H9 (cell line): ENCODE measurements around the gene KIF21A. TPM values are rescaled to one million over a fixed set of nuclear protein-coding genes. Genes with fewer than 3 reads are reported as not detected.

Source experiments
- DNase-seq: peaks from one replicate; pipeline ENCODE4 v3.0.0-alpha.2; 2017
- H2AFZ ChIP-seq: one replicate; pipeline ENCODE4 v1.6.1; 2013; ENCODE audit warnings: mild to moderate bottlenecking, low read length, control low read depth, moderate library complexity
- H2AK5ac ChIP-seq: 2 replicates; pipeline ENCODE4 v1.6.1; 2013; ENCODE audit warnings: low read length, control low read depth, mixed read lengths; ENCODE audit not compliant: insufficient read length
- H2BK120ac ChIP-seq: one replicate; pipeline ENCODE4 v1.6.1; 2013; ENCODE audit warnings: low read depth, mild to moderate bottlenecking, low read length, control low read depth, inconsistent platforms; ENCODE audit not compliant: poor library complexity, severe bottlenecking
- H2BK12ac ChIP-seq: 2 replicates; pipeline ENCODE4 v1.6.1; 2013; ENCODE audit warnings: low read length, control low read depth, mixed read lengths, low read depth; ENCODE audit not compliant: insufficient read length
- H2BK15ac ChIP-seq: 2 replicates; pipeline ENCODE4 v1.6.1; 2013; ENCODE audit warnings: low read depth, low read length, control low read depth
- H2BK20ac ChIP-seq: one replicate; pipeline ENCODE4 v1.6.1; 2013; ENCODE audit warnings: low read depth, mild to moderate bottlenecking, low read length, control low read depth, inconsistent platforms; ENCODE audit not compliant: poor library complexity, severe bottlenecking
- H2BK5ac ChIP-seq: 2 replicates; pipeline ENCODE4 v1.6.1; 2013; ENCODE audit warnings: low read length, control low read depth, mixed read lengths; ENCODE audit not compliant: insufficient read length
- H3K14ac ChIP-seq: 2 replicates; pipeline ENCODE4 v1.6.1; 2013; ENCODE audit warnings: low read length, control low read depth; ENCODE audit not compliant: insufficient read depth
- H3K18ac ChIP-seq: 2 replicates; pipeline ENCODE4 v1.6.1; 2013; ENCODE audit warnings: low read depth, mild to moderate bottlenecking, mixed read lengths, low read length, control low read depth; ENCODE audit not compliant: insufficient read length
- H3K23ac ChIP-seq: 2 replicates; pipeline ENCODE4 v1.6.1; 2013; ENCODE audit warnings: low read length, control low read depth, mixed read lengths, low read depth; ENCODE audit not compliant: insufficient read length
- H3K23me2 ChIP-seq: 2 replicates; pipeline ENCODE4 v1.6.1; 2013; ENCODE audit warnings: low read depth, mild to moderate bottlenecking, mixed read lengths, low read length, control low read depth; ENCODE audit not compliant: insufficient read length, poor library complexity, severe bottlenecking
- H3K27ac ChIP-seq: 2 replicates; pipeline ENCODE4 v1.5.1; 2013; ENCODE audit warnings: low read length, control low read depth, mixed read lengths, low read depth; ENCODE audit not compliant: insufficient read length
- H3K27me3 ChIP-seq: 2 replicates; pipeline ENCODE4 v1.6.1; 2013; ENCODE audit warnings: low read length, control low read depth, inconsistent platforms; ENCODE audit not compliant: insufficient read depth
- H3K4ac ChIP-seq: 2 replicates; pipeline ENCODE4 v1.6.1; 2013; ENCODE audit warnings: low read depth, mild to moderate bottlenecking, control low read depth, inconsistent platforms, low read length, moderate library complexity
- H3K4me1 ChIP-seq: 2 replicates; pipeline ENCODE4 v1.6.1; 2013; ENCODE audit warnings: low read length, control low read depth, inconsistent platforms; ENCODE audit not compliant: insufficient read depth
- H3K4me2 ChIP-seq: 2 replicates; pipeline ENCODE4 v1.6.1; 2013; ENCODE audit warnings: low read length, control low read depth, mixed read lengths; ENCODE audit not compliant: insufficient read length, insufficient read depth
- H3K56ac ChIP-seq: 2 replicates; pipeline ENCODE4 v1.6.1; 2013; ENCODE audit warnings: low read depth, mild to moderate bottlenecking, mixed read lengths, low read length, control low read depth; ENCODE audit not compliant: insufficient read length
- H3K79me1 ChIP-seq: 2 replicates; pipeline ENCODE4 v1.6.1; 2013; ENCODE audit warnings: low read depth, mild to moderate bottlenecking, moderate library complexity, low read length, control low read depth, inconsistent platforms; ENCODE audit not compliant: insufficient read depth, poor library complexity, severe bottlenecking
- H3K79me2 ChIP-seq: 2 replicates; pipeline ENCODE4 v1.6.1; 2013; ENCODE audit warnings: low read length, control low read depth, inconsistent platforms; ENCODE audit not compliant: insufficient read depth
- H3K9ac ChIP-seq: 2 replicates; pipeline ENCODE4 v1.6.1; 2013; ENCODE audit warnings: low read length, control low read depth, mixed read lengths; ENCODE audit not compliant: insufficient read length; ENCODE audit errors: extremely low read depth
- H3K9me3 ChIP-seq: one replicate; pipeline ENCODE4 v1.6.1; 2013; ENCODE audit warnings: low read depth, low read length, inconsistent platforms; ENCODE audit not compliant: control insufficient read depth
- H3T11ph ChIP-seq: one replicate; pipeline ENCODE4 v1.6.1; 2013; ENCODE audit warnings: mild to moderate bottlenecking, low read length, control low read depth, inconsistent platforms
- H4K20me1 ChIP-seq: one replicate; pipeline ENCODE4 v1.6.1; 2013; ENCODE audit not compliant: control insufficient read depth, insufficient read length, insufficient read depth
- H4K5ac ChIP-seq: 2 replicates; pipeline ENCODE4 v1.6.1; 2013; ENCODE audit warnings: low read depth, mild to moderate bottlenecking, mixed read lengths, low read length, control low read depth; ENCODE audit not compliant: insufficient read length
- H4K8ac ChIP-seq: replicated peaks from 2 replicates; pipeline ENCODE4 v1.6.1; 2013; ENCODE audit warnings: low read length, control low read depth, mixed read lengths, low read depth; ENCODE audit not compliant: insufficient read length
- H4K91ac ChIP-seq: 2 replicates; pipeline ENCODE4 v1.6.1; 2013; ENCODE audit warnings: low read depth, mild to moderate bottlenecking, moderate library complexity, mixed read lengths, low read length, control low read depth; ENCODE audit not compliant: insufficient read length
- H3K27ac Mint-ChIP-seq, 3 experiments: 2 replicates in 2 of 3; 3 replicates in 1 of 3; pipeline ENCODE4 v1.8.0; 2020 to 2021; ENCODE audit warnings: mixed read lengths in 3 of 3, mild to moderate bottlenecking in 1 of 3, moderate library complexity in 1 of 3
- H3K27me3 Mint-ChIP-seq: 2 replicates; pipeline ENCODE4 v1.8.0; 2021; ENCODE audit warnings: low read depth, mild to moderate bottlenecking, moderate library complexity, mixed read lengths
- H3K36me3 Mint-ChIP-seq, 3 experiments: 2 replicates in 2 of 3; 3 replicates in 1 of 3; pipeline ENCODE4 v1.8.0; 2020 to 2021; ENCODE audit warnings: low read depth in 3 of 3, mixed read lengths in 3 of 3; ENCODE audit not compliant: insufficient read depth in 1 of 3
- H3K4me1 Mint-ChIP-seq, 2 experiments: 2 replicates each; pipeline ENCODE4 v1.8.0; 2020; ENCODE audit warnings: mixed read lengths in 2 of 2
- H3K4me3 Mint-ChIP-seq, 2 experiments: 2 replicates in 1 of 2; 3 replicates in 1 of 2; pipeline ENCODE4 v1.8.0; 2020 to 2021; ENCODE audit warnings: mild to moderate bottlenecking in 2 of 2, mixed read lengths in 2 of 2, moderate library complexity in 1 of 2
- H3K9me3 Mint-ChIP-seq, 2 experiments: 2 replicates in 1 of 2; 3 replicates in 1 of 2; pipeline ENCODE4 v1.8.0; 2020; ENCODE audit warnings: mild to moderate bottlenecking in 2 of 2, mixed read lengths in 2 of 2, moderate library complexity in 1 of 2
- CTCF ChIP-seq: fragments of 200-600 bp; sonication (generic); conservative IDR thresholded peaks from 3 replicates; pipeline ENCODE4 v1.8.0; 2021; ENCODE audit warnings: antibody characterized with exemption, mild to moderate bottlenecking
- WGBS: extraction: QIAGEN DNeasy Blood & Tissue Kit; methylation state at CpG from one replicate; pipeline ENCODE4 v1.1.7; 2013; ENCODE audit warnings: missing lambda C conversion rate, low lambda C conversion rate, mixed read lengths; ENCODE audit not compliant: insufficient read length; ENCODE audit errors: extremely low coverage; 5-methylcytosine and 5-hydroxymethylcytosine counted together
- total RNA-seq: library from RNA; stranded (reverse); gene quantifications from 2 replicates; pipeline ENCODE4 v1.2.1, GENCODE V29; 2021

KIF21A gene
- total RNA-seq, 1 experiment from 2014 or later = 17.2 TPM

GRCh38 chr12:39319180-39319579 lies 123.7 kb downstream of the KIF21A start:
- H3K27me3 Mint-ChIP-seq = no peaks in the 10 kb centered on the region
- no peaks in the 10 kb centered on the region for H3K9me3 ChIP-seq

More at GRCh38 chr12:39319180-39319579, 123.7 kb downstream of the KIF21A start:
- no peak overlapping the region for H3K18ac ChIP-seq
- no peaks in the 10 kb centered on the region for H3K4me1 ChIP-seq
- no peak overlapping the region for H4K8ac ChIP-seq
- H3K9me3 Mint-ChIP-seq = no peaks in the 10 kb centered on the region
- no peak for TF ChIP-seq CTCF
- DNase-seq = no peak
- H3T11ph ChIP-seq = no peak overlapping the region
- H3K4me1 Mint-ChIP-seq = no peaks in the 10 kb centered on the region
- no peak overlapping the region for H4K91ac ChIP-seq
- no peaks in the 10 kb centered on the region for H3K27me3 ChIP-seq
- no peak overlapping the region for H2BK5ac ChIP-seq
- H2BK20ac ChIP-seq = no peak overlapping the region
- H3K56ac ChIP-seq = no peak overlapping the region
- no peaks in the 10 kb centered on the region for H3K23me2 ChIP-seq
- H3K27ac ChIP-seq = no peak overlapping the region
- no peak overlapping the region for H3K9ac ChIP-seq
- no peaks in the 10 kb centered on the region for H4K20me1 ChIP-seq
- no peak overlapping the region for H3K4me2 ChIP-seq
- no peak overlapping the region for H3K4me3 Mint-ChIP-seq
- H3K36me3 Mint-ChIP-seq = peaks cover 4 to 6% (median 4%) of the 10 kb centered on the region in 3 experiments; a peak in 5 of 7 replicates
- no peaks in the 10 kb centered on the region for H3K79me2 ChIP-seq
- H3K4ac ChIP-seq = no peak overlapping the region
- H2BK12ac ChIP-seq = no peak overlapping the region
- no peak overlapping the region for H3K14ac ChIP-seq
- no peak overlapping the region for H2AFZ ChIP-seq
- no peak overlapping the region for H3K27ac Mint-ChIP-seq
- no peak overlapping the region for H4K5ac ChIP-seq
- H3K79me1 ChIP-seq = no peaks in the 10 kb centered on the region
- no peak overlapping the region for H2BK120ac ChIP-seq
- no CpG with 5 or more reads among the region's 3 CpGs for WGBS
- no peak overlapping the region for H3K23ac ChIP-seq
- H2BK15ac ChIP-seq = no peak overlapping the region
- H2AK5ac ChIP-seq = no peak overlapping the region
